ENCODE measurements around the gene XPC.

XPC gene

GRCh38 chr3:14153663-14154062 is 24.7 kb downstream of the XPC start:
- POLR2A ChIA-PET: interaction anchor here (1.4 kb wide), 1 partner anchor 9 kb away, joined by 3 read pairs; no protein-coding TSS in a partner anchor
- TF ChIP-seq ZIC2 (tag by site-specific recombination; IDR thresholded peaks at IDR 0.05) (no peak), ZNF544 (tag by site-specific recombination; IDR thresholded peaks at IDR 0.05) (no peak), ZNF626 (tag by site-specific recombination; IDR thresholded peaks at IDR 0.05) (no peak), ZNF223 (tag by site-specific recombination; IDR thresholded peaks at IDR 0.05) (no peak)
- H3K9me3 ChIP-seq (ENCODE audit: control insufficient read depth, insufficient read depth, low read depth, low read length): no peaks in the 10 kb centered on the region
- no peaks in the 10 kb centered on the region for H3K4me1 ChIP-seq (ENCODE audit: control insufficient read depth, insufficient read depth, low read length)
- H3K36me3 ChIP-seq (ENCODE audit: control insufficient read depth in 2 of 2, insufficient read depth in 1 of 2, low read length in 2 of 2): peaks cover 9 to 85% of the 10 kb centered on the region in 2 experiments
- no peak overlapping the region for H3K4me3 ChIP-seq (ENCODE audit: low read depth, low read length)
- no peak overlapping the region for H3K27ac ChIP-seq (ENCODE audit: extremely low read depth, low read depth, low read length)
- CTCF ChIA-PET: interaction anchor here (1.2 kb wide), 1 partner anchor 8 kb away, joined by 5 read pairs; no protein-coding TSS in a partner anchor

GRCh38 chr3:14152963-14153355 is 25.4 kb downstream of the XPC start:
- CTCF ChIA-PET: interaction anchor here (0.6 to 1.2 kb wide), 2 partner anchors 9 to 15 kb away, joined by 3 to 5 read pairs; no protein-coding TSS in a partner anchor
- H3K36me3 ChIP-seq (ENCODE audit: control insufficient read depth in 2 of 2, insufficient read depth in 1 of 2, low read length in 2 of 2): peaks cover 9 to 85% of the 10 kb centered on the region in 2 experiments; a peak in 2 of 3 replicates
- TF ChIP-seq ZFP3 (tag by site-specific recombination; IDR thresholded peaks at IDR 0.05; ENCODE audit: low read depth) (no peak), ZNF211 (tag by site-specific recombination; IDR thresholded peaks at IDR 0.05; ENCODE audit: low read depth) (no peak), TCF7L2 (IDR thresholded peaks at IDR 0.05; ENCODE audit: borderline replicate concordance, low read depth, low read length) (no peak), MEIS1 (CRISPR knock-in tag; IDR thresholded peaks at IDR 0.05; ENCODE audit: borderline replicate concordance) (no peak), SP7 (tag by site-specific recombination; IDR thresholded peaks at IDR 0.05) (no peak), ZNF501 (tag by site-specific recombination; IDR thresholded peaks at IDR 0.05) (no peak), ZNF175 (tag by site-specific recombination; IDR thresholded peaks at IDR 0.05) (no peak), ZNF341 (tag by site-specific recombination; IDR thresholded peaks at IDR 0.05; ENCODE audit: low read depth) (no peak), ZNF223 (tag by site-specific recombination; IDR thresholded peaks at IDR 0.05) (no peak), ZNF707 (tag by site-specific recombination; IDR thresholded peaks at IDR 0.05) (no peak), SP2 (tag by site-specific recombination; IDR thresholded peaks at IDR 0.05) (no peak), ZBTB44 (tag by site-specific recombination; IDR thresholded peaks at IDR 0.05) (no peak), ZNF571 (tag by site-specific recombination; IDR thresholded peaks at IDR 0.05) (no peak), ZNF23 (tag by site-specific recombination; IDR thresholded peaks at IDR 0.05; ENCODE audit: borderline replicate concordance) (no peak), ZNF239 (tag by site-specific recombination; IDR thresholded peaks at IDR 0.05) (no peak), ZNF791 (tag by site-specific recombination; IDR thresholded peaks at IDR 0.05) (no peak), ZNF202 (tag by site-specific recombination; IDR thresholded peaks at IDR 0.05; ENCODE audit: borderline replicate concordance) (no peak), ZIC2 (tag by site-specific recombination; IDR thresholded peaks at IDR 0.05) (no peak), ZBTB11 (tag by site-specific recombination; conservative IDR thresholded peaks at IDR 0.05; ENCODE audit: low read depth) (no peak)
- H3K9me3 ChIP-seq (ENCODE audit: control insufficient read depth, insufficient read depth, low read depth, low read length): no peaks in the 10 kb centered on the region
- no peaks in the 10 kb centered on the region for H3K4me1 ChIP-seq (ENCODE audit: control insufficient read depth, insufficient read depth, low read length)
- H3K4me3 ChIP-seq (ENCODE audit: low read depth, low read length): no peak overlapping the region
- H3K27ac ChIP-seq (ENCODE audit: extremely low read depth, low read depth, low read length): no peak overlapping the region
- POLR2A ChIA-PET: interaction anchor here (1.0 to 1.4 kb wide), 2 partner anchors 8 to 26 kb away, joined by 3 to 4 read pairs; partner anchors contain the start of genes LSM3 and XPC

Measured in HEK293 (cell line).